Measurements from ENCODE around the gene ZBTB16.

DNA sequence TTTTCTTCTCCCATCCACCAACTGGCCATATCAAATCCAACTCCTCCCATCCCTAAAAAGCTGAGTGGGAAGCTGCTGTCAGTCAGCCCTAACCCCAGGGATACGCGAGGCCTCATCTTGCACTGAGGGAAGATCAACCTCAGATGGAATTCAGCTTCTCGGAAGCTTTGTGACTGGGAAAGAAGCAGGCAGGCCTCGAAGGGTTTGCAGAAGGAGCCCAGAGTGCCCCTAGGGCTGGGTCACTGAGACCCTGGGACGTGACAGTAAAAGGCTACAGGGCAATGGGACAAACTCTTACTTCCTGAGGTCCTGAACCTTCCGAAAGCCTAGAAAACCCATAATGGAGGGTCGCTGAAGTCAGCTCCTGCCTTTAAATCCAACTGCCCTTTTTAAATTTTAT, 202.3 kb downstream of the ZBTB16 start:
- TF ChIP-seq CTCF (conservative IDR thresholded peaks at IDR 0.05) = no peak
- no peak for TF ChIP-seq EZH2 (IDR thresholded peaks at IDR 0.05; ENCODE audit: low read depth)
